ENCODE data around the gene DACT2.

GRCh38 chr6:168286116-168286515 is 33.5 kb downstream of the DACT2 start:
- TF ChIP-seq CTCF (IDR thresholded peaks at IDR 0.05): no peak
- TF ChIP-seq POLR2AphosphoS5 (IDR thresholded peaks at IDR 0.05; ENCODE audit: low read depth, low read length): no peak
- no peak for TF ChIP-seq TCF7L2 (IDR thresholded peaks at IDR 0.05; ENCODE audit: low read depth, low read length)

Measured in Panc1 (cell line).